ENCODE results near the gene ACP5.
A peak's percentile ranks its signal among the peaks of the same experiment; 100 is the strongest.

The ACP5 gene

GRCh38 chr19:11620553-11620952 lies 43.1 kb upstream of the ACP5 start:
- Histone ChIP-seq H4K8ac (ENCODE audit: low read length) (no peak overlapping the region), H3K9me3 (ENCODE audit: control insufficient read depth, low read length) (peaks cover 48% of the 10 kb centered on the region), H2BK5ac (ENCODE audit: low read depth, low read length, poor library complexity, severe bottlenecking) (no peak overlapping the region), H2AFZ (ENCODE audit: low read depth, low read length) (no peak overlapping the region), H3K27ac (ENCODE audit: low read length, poor library complexity, severe bottlenecking) (no peak overlapping the region), H3K79me1 (replicated peaks; ENCODE audit: low read length, poor library complexity, severe bottlenecking) (peaks cover 13% of the 10 kb centered on the region), H3K36me3 (ENCODE audit: control insufficient read depth in 1 of 2, insufficient read depth in 2 of 2, low read depth in 1 of 2, low read length in 2 of 2) (peaks cover 53 to 56% of the 10 kb centered on the region in 2 experiments), H3K18ac (ENCODE audit: low read depth in 1 of 2, low read length in 2 of 2) (no peak overlapping the region), H3K4me3 (ENCODE audit: insufficient read depth in 1 of 2, low read depth in 1 of 2, low read length in 2 of 2) (no peak overlapping the region), H3K14ac (ENCODE audit: low read length in 2 of 2) (no peak overlapping the region), H3K4me2 (ENCODE audit: low read length, poor library complexity, severe bottlenecking) (no peak overlapping the region), H2BK15ac (ENCODE audit: low read depth, poor library complexity, severe bottlenecking) (no peak overlapping the region), H3K4me1 (ENCODE audit: control insufficient read depth, insufficient read depth, low read depth, low read length) (peaks cover 2% of the 10 kb centered on the region), H2AK5ac (ENCODE audit: low read length, severe bottlenecking) (no peak overlapping the region), H2BK12ac (ENCODE audit: low read length in 2 of 2) (no peak overlapping the region), H3K4ac (ENCODE audit: low read depth in 1 of 2, low read length in 2 of 2) (no peak overlapping the region), H3K27me3 (ENCODE audit: control insufficient read depth in 1 of 2, insufficient read depth in 1 of 2, low read length in 2 of 2) (no peaks in the 10 kb centered on the region), H4K91ac (ENCODE audit: low read length) (no peak overlapping the region), H3K9ac (ENCODE audit: low read length) (no peak overlapping the region), H3K23ac (ENCODE audit: low read length in 2 of 2) (no peak overlapping the region), H2BK120ac (ENCODE audit: low read depth, low read length) (no peak overlapping the region)
- 71% methylated on average over 4 of the region's 4 CpGs for WGBS
- DNase-seq = no peak

- no peak overlapping the region for H2BK5ac ChIP-seq (ENCODE audit: low read depth, low read length, poor library complexity, severe bottlenecking)
- H3K9me3 ChIP-seq (ENCODE audit: control insufficient read depth, low read length) = peaks cover 56% of the 10 kb centered on the region
- 96% methylated on average over 19 of the region's 19 CpGs for WGBS
- peak overlapping the region in 1 of 2 experiments; percentile 59 for H3K4me3 ChIP-seq (ENCODE audit: insufficient read depth in 1 of 2, low read depth in 1 of 2, low read length in 2 of 2)
- H3K36me3 ChIP-seq (ENCODE audit: control insufficient read depth in 1 of 2, insufficient read depth in 2 of 2, low read depth in 1 of 2, low read length in 2 of 2) = peaks cover 69 to 72% of the 10 kb centered on the region in 2 experiments
- H3K18ac ChIP-seq (ENCODE audit: low read depth in 1 of 2, low read length in 2 of 2) = no peak overlapping the region
- H3K4me2 ChIP-seq (ENCODE audit: low read length, poor library complexity, severe bottlenecking) = no peak overlapping the region
- H3K4ac ChIP-seq (ENCODE audit: low read depth in 1 of 2, low read length in 2 of 2) = no peak overlapping the region
- DNase-seq = peak; percentile 13
- H4K91ac ChIP-seq (ENCODE audit: low read length) = no peak overlapping the region
- H2AK5ac ChIP-seq (ENCODE audit: low read length, severe bottlenecking) = no peak overlapping the region
- H3K27me3 ChIP-seq (ENCODE audit: control insufficient read depth in 1 of 2, insufficient read depth in 1 of 2, low read length in 2 of 2) = no peaks in the 10 kb centered on the region
- no peak overlapping the region for H2AFZ ChIP-seq (ENCODE audit: low read depth, low read length)
- no peaks in the 10 kb centered on the region for H3K4me1 ChIP-seq (ENCODE audit: control insufficient read depth, insufficient read depth, low read depth, low read length)
- no peak overlapping the region for H4K8ac ChIP-seq (ENCODE audit: low read length)
- H2BK15ac ChIP-seq (ENCODE audit: low read depth, poor library complexity, severe bottlenecking) = no peak overlapping the region
- no peak overlapping the region for H3K23ac ChIP-seq (ENCODE audit: low read length in 2 of 2)
- H2BK120ac ChIP-seq (ENCODE audit: low read depth, low read length) = no peak overlapping the region
- no peak overlapping the region for H2BK12ac ChIP-seq (ENCODE audit: low read length in 2 of 2)
- no peak overlapping the region for H3K27ac ChIP-seq (ENCODE audit: low read length, poor library complexity, severe bottlenecking)
- no peak overlapping the region for H3K14ac ChIP-seq (ENCODE audit: low read length in 2 of 2)
- no peak overlapping the region for H3K9ac ChIP-seq (ENCODE audit: low read length)
- H3K79me1 ChIP-seq (replicated peaks; ENCODE audit: low read length, poor library complexity, severe bottlenecking) = peaks cover 17% of the 10 kb centered on the region
Observed at GRCh38 chr19:11617180-11618062, 40.0 kb upstream of the ACP5 start.

- DNase-seq = no peak
Observed at GRCh38 chr19:11612816-11613511, 35.5 kb upstream of the ACP5 start.

GRCh38 chr19:11611730-11612129 lies 34.3 kb upstream of the ACP5 start:
- H3K27ac ChIP-seq (ENCODE audit: low read length, poor library complexity, severe bottlenecking) = no peak overlapping the region
- peaks cover 12% of the 10 kb centered on the region for H3K79me1 ChIP-seq (replicated peaks; ENCODE audit: low read length, poor library complexity, severe bottlenecking)
- no peaks in the 10 kb centered on the region for H3K27me3 ChIP-seq (ENCODE audit: control insufficient read depth in 1 of 2, insufficient read depth in 1 of 2, low read length in 2 of 2)
- H2AFZ ChIP-seq (ENCODE audit: low read depth, low read length) = no peak overlapping the region
- WGBS = 100% methylated on average over 1 of the region's 1 CpG
- no peak overlapping the region for H3K9ac ChIP-seq (ENCODE audit: low read length)
- H3K9me3 ChIP-seq (ENCODE audit: control insufficient read depth, low read length) = peaks cover 16% of the 10 kb centered on the region
- no peak overlapping the region for H3K4me2 ChIP-seq (ENCODE audit: low read length, poor library complexity, severe bottlenecking)
- DNase-seq = no peak
- no peak overlapping the region for H3K23ac ChIP-seq (ENCODE audit: low read length in 2 of 2)
- no peak overlapping the region for H3K14ac ChIP-seq (ENCODE audit: low read length in 2 of 2)
- H3K4me3 ChIP-seq (ENCODE audit: insufficient read depth in 1 of 2, low read depth in 1 of 2, low read length in 2 of 2) = no peak overlapping the region
- no peak overlapping the region for H2BK120ac ChIP-seq (ENCODE audit: low read depth, low read length)
- no peak overlapping the region for H2BK15ac ChIP-seq (ENCODE audit: low read depth, poor library complexity, severe bottlenecking)
- no peak overlapping the region for H2BK5ac ChIP-seq (ENCODE audit: low read depth, low read length, poor library complexity, severe bottlenecking)
- H3K4me1 ChIP-seq (ENCODE audit: control insufficient read depth, insufficient read depth, low read depth, low read length) = no peaks in the 10 kb centered on the region
- no peak overlapping the region for H2BK12ac ChIP-seq (ENCODE audit: low read length in 2 of 2)
- no peak overlapping the region for H3K18ac ChIP-seq (ENCODE audit: low read depth in 1 of 2, low read length in 2 of 2)
- H4K8ac ChIP-seq (ENCODE audit: low read length) = no peak overlapping the region
- no peak overlapping the region for H2AK5ac ChIP-seq (ENCODE audit: low read length, severe bottlenecking)
- H3K4ac ChIP-seq (ENCODE audit: low read depth in 1 of 2, low read length in 2 of 2) = no peak overlapping the region
- H4K91ac ChIP-seq (ENCODE audit: low read length) = no peak overlapping the region
- peaks cover 34 to 43% of the 10 kb centered on the region in 2 experiments for H3K36me3 ChIP-seq (ENCODE audit: control insufficient read depth in 1 of 2, insufficient read depth in 2 of 2, low read depth in 1 of 2, low read length in 2 of 2)

More at GRCh38 chr19:11612816-11613511, 35.5 kb upstream of the ACP5 start:
- H3K27ac ChIP-seq (ENCODE audit: low read length, poor library complexity, severe bottlenecking) = no peak overlapping the region
- H2AK5ac ChIP-seq (ENCODE audit: low read length, severe bottlenecking) = no peak overlapping the region
- H3K4me1 ChIP-seq (ENCODE audit: control insufficient read depth, insufficient read depth, low read depth, low read length) = no peaks in the 10 kb centered on the region
- H3K4me2 ChIP-seq (ENCODE audit: low read length, poor library complexity, severe bottlenecking) = no peak overlapping the region
- no peak overlapping the region for H2BK15ac ChIP-seq (ENCODE audit: low read depth, poor library complexity, severe bottlenecking)
- H2BK12ac ChIP-seq (ENCODE audit: low read length in 2 of 2) = no peak overlapping the region
- H4K91ac ChIP-seq (ENCODE audit: low read length) = no peak overlapping the region
- no peaks in the 10 kb centered on the region for H3K27me3 ChIP-seq (ENCODE audit: control insufficient read depth in 1 of 2, insufficient read depth in 1 of 2, low read length in 2 of 2)
- H3K36me3 ChIP-seq (ENCODE audit: control insufficient read depth in 1 of 2, insufficient read depth in 2 of 2, low read depth in 1 of 2, low read length in 2 of 2) = peaks cover 37 to 44% of the 10 kb centered on the region in 2 experiments
- no peak overlapping the region for H3K23ac ChIP-seq (ENCODE audit: low read length in 2 of 2)
- H2AFZ ChIP-seq (ENCODE audit: low read depth, low read length) = no peak overlapping the region
- peaks cover 6% of the 10 kb centered on the region for H3K79me1 ChIP-seq (replicated peaks; ENCODE audit: low read length, poor library complexity, severe bottlenecking)
- WGBS = no CpG with 5 or more reads among the region's 5 CpGs
- no peak overlapping the region for H2BK5ac ChIP-seq (ENCODE audit: low read depth, low read length, poor library complexity, severe bottlenecking)
- H2BK120ac ChIP-seq (ENCODE audit: low read depth, low read length) = no peak overlapping the region
- no peak overlapping the region for H3K14ac ChIP-seq (ENCODE audit: low read length in 2 of 2)
- no peak overlapping the region for H3K4ac ChIP-seq (ENCODE audit: low read depth in 1 of 2, low read length in 2 of 2)
- peaks cover 28% of the 10 kb centered on the region for H3K9me3 ChIP-seq (ENCODE audit: control insufficient read depth, low read length)
- no peak overlapping the region for H3K4me3 ChIP-seq (ENCODE audit: insufficient read depth in 1 of 2, low read depth in 1 of 2, low read length in 2 of 2)
- H3K9ac ChIP-seq (ENCODE audit: low read length) = no peak overlapping the region
- no peak overlapping the region for H3K18ac ChIP-seq (ENCODE audit: low read depth in 1 of 2, low read length in 2 of 2)
- H4K8ac ChIP-seq (ENCODE audit: low read length) = no peak overlapping the region
